AG08396 (cell line): ENCODE results near the gene OR6S1.
A peak's percentile ranks its signal among the peaks of the same experiment; 100 is the strongest.
"Not testable (repeated sequence)": the region's sequence is repeated elsewhere in the genome, so short reads cannot be mapped to it uniquely, and the experiment has no call there.

Source experiments
- DNase-seq: peaks from one replicate; pipeline ENCODE4 v3.0.0; 2012; ENCODE audit warnings: low spot score, mixed read lengths

The OR6S1 gene

DNA sequence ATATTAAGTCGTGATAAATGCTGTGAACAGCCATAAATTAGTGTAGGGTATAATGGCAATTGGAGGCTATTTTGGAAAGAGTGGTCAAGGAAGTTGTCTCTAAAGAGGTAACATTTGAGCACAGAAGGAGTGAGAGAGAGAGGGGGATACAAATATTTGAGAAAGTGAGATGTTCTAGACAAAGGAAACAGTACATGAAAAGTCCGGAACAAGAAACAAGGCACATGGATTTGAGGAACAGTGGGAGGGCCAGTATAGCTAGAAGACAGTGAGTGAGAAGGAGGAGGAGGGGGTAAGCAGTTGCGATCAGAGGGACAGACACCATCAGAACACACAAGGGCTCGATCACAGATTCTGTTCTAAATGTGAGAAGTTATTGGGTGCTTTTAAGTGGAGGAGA is 30.2 kb downstream of the OR6S1 start:
- DNase-seq: no peak

DNA sequence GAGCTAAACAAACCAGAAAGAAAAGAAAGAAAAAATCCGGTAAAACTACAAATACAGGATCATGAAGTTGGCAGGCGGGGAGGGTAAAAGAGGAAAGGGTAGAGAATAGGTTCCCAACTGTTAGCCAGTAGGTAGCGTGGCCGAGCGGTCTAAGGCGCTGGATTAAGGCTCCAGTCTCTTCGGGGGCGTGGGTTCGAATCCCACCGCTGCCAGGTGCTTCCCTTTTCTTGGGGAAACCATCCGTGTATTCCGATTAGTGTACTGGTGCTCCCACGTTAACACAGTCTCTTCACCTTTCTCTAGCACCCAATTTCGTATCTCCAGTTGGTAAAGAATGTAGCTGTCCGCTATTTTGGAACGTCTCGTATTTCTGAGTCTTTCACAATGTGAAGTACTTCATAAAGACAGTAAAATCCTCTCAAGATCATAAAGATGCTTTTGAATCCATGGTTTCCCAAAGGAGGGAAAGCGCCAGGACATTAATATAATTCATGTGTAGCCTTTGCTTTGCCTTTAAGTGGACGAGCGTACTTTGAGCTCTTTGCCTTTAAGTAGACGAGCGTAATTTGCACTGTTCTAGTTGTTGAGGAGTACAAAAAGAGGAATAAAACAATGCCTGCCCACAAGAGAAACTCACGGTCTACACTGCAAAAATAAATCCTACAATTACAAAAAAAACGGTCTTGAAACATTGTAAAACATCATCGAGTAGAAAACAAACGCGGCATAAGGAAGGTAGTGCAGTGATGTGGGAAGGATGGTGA is 31.3 kb downstream of the OR6S1 start:
- DNase-seq: peak; percentile 75

DNA sequence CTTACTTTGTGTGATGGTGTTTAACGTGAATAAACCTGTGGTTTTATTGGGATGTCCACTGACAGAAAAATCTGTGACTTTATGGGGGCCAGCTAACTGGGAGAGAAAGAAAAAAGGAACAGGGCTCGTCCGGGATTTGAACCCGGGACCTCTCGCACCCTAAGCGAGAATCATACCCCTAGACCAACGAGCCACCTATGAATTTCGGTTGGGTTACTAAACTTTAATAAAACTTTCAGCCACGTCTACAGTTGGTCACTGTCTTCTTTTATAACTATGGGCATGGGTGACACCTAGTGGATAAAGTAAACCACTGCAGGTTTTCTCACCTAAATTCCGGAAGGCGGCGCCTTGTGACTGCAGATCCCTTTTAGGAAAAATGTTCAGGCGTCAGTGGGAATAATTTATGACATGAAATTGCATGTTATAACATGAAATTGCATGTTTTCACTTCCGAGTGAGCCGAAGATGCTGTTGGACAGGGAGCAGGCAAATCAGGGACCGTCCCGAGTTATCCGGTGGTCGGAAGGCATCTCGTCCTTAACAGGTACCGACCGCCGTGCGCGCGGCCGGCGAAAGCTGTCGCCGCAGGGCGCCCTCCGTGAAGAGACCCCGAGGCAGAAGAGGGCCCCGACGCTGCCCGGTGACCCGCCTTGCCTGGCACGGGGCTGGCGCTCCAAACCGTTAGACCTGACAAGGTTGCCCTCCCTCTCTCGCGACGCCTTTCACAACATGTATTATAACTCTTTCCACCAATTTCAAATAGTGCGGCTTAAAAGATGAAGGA is 32.1 kb downstream of the OR6S1 start:
- DNase-seq: peak; percentile 80

DNA sequence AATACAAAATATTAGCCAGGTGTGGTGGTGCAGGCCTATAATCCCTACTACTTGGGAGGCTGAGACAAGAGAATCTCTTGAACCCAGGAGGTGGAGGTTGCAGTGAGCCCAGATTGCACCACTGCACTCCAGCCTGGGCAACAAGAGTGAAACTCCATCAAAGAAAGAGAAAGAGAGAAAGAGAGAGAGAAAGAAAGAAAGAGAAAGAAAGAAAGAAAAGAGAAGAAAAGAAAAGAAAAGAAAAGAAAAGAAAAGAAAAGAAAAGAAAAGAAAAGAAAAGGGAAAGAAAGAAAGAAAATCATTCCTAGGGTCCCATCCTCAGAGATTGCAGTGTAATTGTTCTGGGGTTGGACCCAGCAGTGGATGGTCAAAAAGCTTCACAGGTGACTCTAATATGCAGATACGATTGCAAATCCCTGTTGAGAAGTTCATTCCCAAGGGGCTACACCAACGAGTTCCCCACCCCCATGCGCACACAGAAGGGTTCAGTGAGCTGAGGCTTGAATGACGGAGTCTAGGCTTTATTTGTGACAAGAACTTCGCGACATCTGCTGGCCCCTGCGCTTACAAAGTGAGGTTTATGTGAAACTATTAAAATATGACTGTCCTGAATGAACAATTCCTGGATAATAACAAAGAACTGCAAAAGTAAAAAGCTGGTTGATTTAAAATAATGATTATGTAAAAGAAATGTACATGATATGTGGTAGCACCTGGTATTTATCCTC is 32.9 kb downstream of the OR6S1 start:
- no peak for DNase-seq

DNA sequence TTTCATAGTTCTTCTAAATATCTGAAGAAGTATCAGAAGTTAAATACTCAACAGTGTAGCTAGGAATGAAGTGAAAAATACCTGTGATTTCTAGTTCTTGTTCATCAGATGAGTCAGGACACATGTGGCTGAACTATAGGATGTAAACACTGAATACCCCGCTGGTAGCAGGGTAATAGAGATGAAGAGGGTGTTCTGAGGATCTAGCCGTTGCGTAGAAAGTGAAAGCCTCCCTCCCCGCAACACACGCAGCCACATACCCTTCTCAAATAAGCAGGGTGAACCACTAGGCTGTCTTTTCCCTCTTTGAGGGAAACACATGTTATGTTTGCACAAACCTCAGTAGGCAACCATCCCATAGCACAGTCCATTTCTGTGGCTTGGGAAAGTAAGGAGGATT is 33.9 kb downstream of the OR6S1 start:
- no peak for DNase-seq

DNA sequence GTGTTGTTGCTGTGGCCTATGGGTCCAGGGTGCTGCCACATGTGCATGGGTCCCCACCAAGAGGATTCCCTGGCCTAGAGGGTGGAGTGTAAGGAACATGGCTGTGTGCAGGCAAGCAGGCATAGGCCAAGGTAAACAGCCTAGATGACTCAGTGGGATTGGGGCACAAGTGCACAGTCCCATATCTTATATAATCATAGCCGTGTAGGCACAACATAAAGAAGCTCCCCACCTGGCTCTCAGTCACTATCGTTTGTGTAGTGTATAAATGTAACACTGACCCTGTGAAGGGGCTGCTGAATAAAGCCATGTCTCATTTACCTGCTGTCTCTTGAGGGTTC is 34.6 kb downstream of the OR6S1 start:
- no peak for DNase-seq

DNA sequence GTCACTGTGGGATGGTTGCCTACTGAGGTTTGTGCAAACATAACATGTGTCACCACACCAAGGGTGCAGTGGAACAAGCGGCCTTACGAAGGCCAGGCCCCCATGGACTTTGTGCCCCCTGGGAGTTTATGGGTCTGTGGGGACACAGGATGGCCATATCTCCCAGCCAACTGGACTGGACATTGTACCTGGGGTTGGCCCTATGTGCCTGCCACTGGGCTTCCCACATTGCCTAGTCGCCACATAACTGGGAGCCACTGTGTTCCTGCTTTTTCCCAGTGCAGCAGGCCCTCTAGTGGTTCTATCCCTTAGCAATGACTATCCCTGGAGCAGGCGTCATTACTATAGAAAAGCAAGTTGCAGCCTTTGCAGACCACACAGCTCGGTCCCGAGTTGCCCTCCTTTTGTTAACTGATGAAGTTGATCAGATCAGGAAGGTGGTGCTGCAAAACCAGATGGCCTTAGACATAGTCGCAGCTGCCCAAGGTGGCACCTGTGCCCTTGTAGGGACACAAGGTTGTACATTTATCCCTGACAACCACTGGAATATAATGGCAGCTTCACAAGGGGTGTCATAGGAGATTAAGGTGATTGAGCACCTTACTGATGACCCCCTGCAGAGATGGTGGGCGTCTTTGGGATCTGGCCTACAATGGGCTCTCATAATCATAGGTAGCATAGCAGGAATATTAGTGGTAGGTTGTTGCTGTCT is 35.1 kb downstream of the OR6S1 start:
- DNase-seq: peak; percentile 42

DNA sequence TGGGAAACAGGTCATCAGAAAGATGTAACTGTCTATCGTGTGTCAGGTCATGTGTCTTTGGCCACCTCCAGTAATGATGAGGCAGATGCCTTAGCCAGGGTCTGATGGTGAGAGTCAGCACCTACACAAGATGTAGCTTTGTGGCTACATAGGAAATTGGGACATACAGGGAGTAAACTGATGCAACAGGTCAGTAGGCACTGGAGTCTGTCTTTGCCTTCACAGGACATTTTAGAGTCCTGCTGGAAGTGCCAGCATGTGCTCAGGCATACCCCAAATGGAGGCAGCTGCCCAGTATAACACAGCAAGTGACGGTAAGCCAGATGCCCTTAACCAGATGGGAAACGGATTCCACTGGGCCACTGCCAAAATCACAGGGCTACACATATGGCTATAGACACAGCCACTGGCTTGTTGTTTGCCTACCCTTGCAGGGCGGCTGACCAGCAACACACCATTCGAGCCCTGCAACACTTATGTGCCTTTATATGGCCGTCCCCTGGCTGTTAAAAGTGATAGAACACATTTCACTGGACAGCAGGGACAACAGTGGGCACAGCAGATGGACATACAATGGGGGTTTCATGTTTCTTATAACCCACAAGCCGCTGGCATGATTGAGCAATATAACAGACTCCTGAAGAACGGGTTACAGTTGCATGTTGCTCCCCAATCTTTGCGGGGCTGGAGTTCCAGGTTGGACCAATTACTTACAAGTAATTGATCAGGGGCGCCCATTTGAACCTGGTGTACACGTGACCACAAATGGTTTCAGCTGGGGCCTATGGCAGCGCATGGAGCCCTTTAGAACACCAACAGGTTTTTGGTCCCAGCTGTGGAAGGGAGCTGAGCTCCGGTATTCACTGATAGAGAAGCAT is 37.4 kb downstream of the OR6S1 start:
- DNase-seq: no peak

DNA sequence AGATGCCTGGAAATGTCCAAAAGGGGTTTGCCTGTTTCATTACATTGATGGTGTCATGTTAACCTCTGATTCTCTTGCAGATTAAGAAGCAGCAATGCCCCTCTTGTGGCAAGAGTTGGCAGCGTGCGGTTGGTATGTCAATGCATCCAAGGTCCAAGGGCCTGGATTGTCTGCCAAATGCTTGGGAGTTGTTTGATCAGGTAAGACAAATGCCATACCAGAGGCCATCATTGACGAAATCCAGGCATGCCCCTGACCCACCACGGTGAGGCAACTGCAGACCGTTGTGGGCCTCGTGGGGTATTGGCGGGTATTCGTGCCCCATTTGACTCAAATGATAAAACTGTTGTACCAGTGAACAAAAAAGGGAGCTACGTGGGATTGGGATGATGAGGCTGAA is 38.9 kb downstream of the OR6S1 start:
- no peak for DNase-seq

DNA sequence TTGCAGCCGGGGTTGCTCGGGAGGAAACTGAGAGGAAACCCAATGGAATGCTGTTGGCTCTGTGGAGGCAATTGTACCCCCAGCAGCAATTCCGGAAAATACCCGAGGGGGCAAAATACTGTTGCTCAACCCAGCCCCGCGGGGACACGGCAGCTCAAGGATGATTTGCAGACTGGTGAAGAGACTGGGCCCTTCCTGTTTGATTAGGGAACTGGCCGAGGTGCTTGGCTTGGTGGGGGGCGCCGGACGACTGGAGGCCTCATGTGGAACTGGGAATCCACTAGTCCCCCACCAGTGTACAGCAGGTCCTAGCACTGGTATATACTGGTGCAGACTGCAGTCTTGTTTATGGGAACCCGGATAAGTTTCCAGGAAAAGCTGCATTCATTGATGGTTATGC is 40.0 kb downstream of the OR6S1 start:
- no peak for DNase-seq

DNA sequence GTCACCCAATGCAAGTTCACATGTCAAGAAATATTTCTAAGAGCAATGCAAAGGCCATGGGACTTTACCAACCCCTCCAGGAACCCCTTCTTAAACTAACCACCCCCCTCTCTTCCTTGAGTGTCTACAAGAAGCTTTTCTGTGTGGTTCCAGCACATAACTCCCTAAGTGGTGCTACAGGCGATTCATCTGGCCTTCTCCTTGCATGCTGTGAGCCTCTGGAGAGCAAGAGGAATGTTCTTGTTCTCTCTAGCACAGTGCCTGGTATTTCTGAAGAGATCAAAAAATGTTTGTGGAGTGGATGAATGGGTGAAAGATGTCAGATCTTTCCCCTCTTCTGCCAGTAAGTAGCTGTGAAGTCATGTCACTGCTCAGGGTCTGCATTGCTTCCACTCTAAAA is 44.4 kb downstream of the OR6S1 start:
- no peak for DNase-seq

DNA sequence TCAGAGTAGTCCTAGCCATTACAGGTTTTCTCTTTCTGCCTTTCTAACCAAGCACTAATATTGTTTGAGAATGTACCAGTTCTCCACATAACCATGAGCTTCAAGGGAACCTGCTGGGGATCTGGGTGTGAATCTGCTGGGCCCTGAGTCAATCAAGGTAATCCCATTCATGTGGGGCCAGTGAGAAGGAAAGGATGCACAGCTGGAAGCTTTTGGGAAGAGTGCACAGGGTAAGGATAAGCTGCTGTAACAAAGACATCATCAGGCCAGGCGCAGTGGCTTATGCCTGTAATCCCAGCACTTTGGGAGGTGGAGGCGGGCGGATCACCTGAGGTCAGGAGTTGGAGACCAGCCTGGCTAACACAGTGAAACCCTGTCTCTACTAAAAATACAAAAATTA is 45.8 kb downstream of the OR6S1 start:
- DNase-seq: not testable (repeated sequence)

DNA sequence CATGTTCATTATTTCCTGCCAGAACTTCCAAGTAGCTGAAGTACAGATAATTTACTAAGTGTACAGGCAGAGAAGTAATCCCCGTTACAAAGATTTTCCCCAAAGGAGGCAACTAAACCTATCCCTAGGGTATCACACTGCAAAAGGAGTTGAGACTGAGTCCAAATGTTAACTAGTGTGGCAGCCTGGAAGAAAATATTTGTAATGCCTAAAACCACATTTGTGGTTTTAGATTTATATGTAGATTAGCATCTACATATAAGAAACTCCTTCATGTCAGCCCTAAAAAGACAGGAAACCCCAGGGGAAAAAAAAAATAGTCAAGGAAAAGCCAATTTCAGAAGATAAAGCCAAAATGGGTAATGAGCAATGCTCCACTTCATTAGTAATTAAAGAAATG is 48.9 kb downstream of the OR6S1 start:
- DNase-seq: no peak

DNA sequence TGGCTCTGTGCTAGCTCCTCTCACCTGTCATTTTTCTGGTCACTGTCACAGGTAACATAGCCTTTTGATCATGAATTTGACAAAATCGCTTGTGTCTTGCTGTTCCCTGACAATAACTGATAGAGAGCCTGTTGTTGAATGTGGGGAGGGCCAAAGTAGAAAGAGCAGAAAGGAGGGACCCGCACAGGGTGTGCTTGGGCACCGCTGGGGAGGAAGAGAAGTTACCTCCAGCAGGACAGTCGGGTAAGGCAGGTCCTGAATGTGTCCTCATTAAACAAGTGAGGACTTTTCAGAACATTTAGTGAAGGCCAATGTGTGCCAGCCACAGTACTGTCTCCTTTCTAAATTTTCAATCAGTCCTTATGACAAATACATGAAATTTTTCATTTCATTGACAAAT is 50.3 kb downstream of the OR6S1 start, which contains the start of gene RNASE12:
RNASE12 (minus strand) TSS at position 142 of the 400 bp plus-strand sequence. CDS start 653 bp downstream, outside the sequence.
- no peak for DNase-seq
